Endothelial cell of umbilical vein (primary cell): ENCODE measurements around the gene RNPEP. TPM values are rescaled to one million over a fixed set of nuclear protein-coding genes. Genes with fewer than 3 reads are reported as not detected.

Source experiments
- BruUV-seq: library from RNA; stranded (reverse); fragments of 400-500 nt; replicated peaks from 2 replicates; lab custom pipeline; 2021; lab: Mats Ljungman, UMichigan
- CTCF ChIA-PET: fragments of 300-600, 350-600 bp; sonication (Branson Sonifier 250); formaldehyde crosslinking; loops from one replicate; lab custom pipeline; 2021; ENCODE audit warnings: antibody characterized with exemption, inconsistent platforms; lab: Charles Lee
- POLR2A ChIA-PET: fragments of 300-600, 350-600 bp; sonication (Branson Sonifier 250); formaldehyde crosslinking; loops from one replicate; lab custom pipeline; 2021; ENCODE audit warnings: antibody characterized with exemption, inconsistent platforms; lab: Charles Lee
- DNase-seq: peaks from one replicate; pipeline ENCODE4 v3.0.0-alpha.2; 2011; ENCODE audit warnings: low read depth, low spot score
- FAIRE-seq: peaks from 2 replicates; lab custom pipeline; 2011; peaks lifted over from hg19 to GRCh38; lab: Jason Lieb, UNC
- H2AFZ ChIP-seq: 2 replicates; pipeline ENCODE4 v1.6.0; 2012; ENCODE audit warnings: low read depth, low read length, control low read depth, inconsistent platforms
- H3K27ac ChIP-seq: 2 replicates; pipeline ENCODE4 v1.5.1; 2011; ENCODE audit warnings: low read depth, mild to moderate bottlenecking, control low read depth, low read length, moderate library complexity; ENCODE audit not compliant: insufficient read depth
- H3K27me3 ChIP-seq, 2 experiments: 2 replicates each; pipeline versions ENCODE4 v1.6.0 to v1.6.1; 2011; ENCODE audit warnings: low read length in 2 of 2, mixed read lengths in 1 of 2; ENCODE audit not compliant: control insufficient read depth in 2 of 2, insufficient read depth in 2 of 2
- H3K36me3 ChIP-seq, 2 experiments: 2 replicates in 1 of 2; 3 replicates in 1 of 2; pipeline ENCODE4 v1.5.1; 2011; ENCODE audit warnings: low read length in 2 of 2, mild to moderate bottlenecking in 1 of 2, moderate library complexity in 1 of 2; ENCODE audit not compliant: control insufficient read depth in 2 of 2, insufficient read depth in 2 of 2; ENCODE audit errors: extremely low read depth in 1 of 2
- H3K4me1 ChIP-seq: 3 replicates; pipeline ENCODE4 v1.5.1; 2011; ENCODE audit warnings: mild to moderate bottlenecking, low read length; ENCODE audit not compliant: control insufficient read depth, insufficient read depth; ENCODE audit errors: extremely low read depth
- H3K4me2 ChIP-seq: 2 replicates; pipeline ENCODE4 v1.6.1; 2011; ENCODE audit warnings: low read length, control low read depth, mixed read lengths; ENCODE audit not compliant: insufficient read depth
- H3K4me3 ChIP-seq, 3 experiments: fragments of 200-600 bp in 1 of 3; sonication (generic), shearing (Covaris generic) in 1 of 3; replicated peaks in 1 of 3; 2 replicates each; pipeline ENCODE4 v1.5.1; 2011 to 2016; ENCODE audit warnings: control low read depth in 3 of 3, low read length in 3 of 3, mild to moderate bottlenecking in 2 of 3, inconsistent platforms in 1 of 3, low read depth in 1 of 3, moderate library complexity in 1 of 3; ENCODE audit not compliant: insufficient read depth in 1 of 3
- H3K79me2 ChIP-seq: 2 replicates; pipeline ENCODE4 v1.6.0; 2012; ENCODE audit warnings: low read length, inconsistent platforms; ENCODE audit not compliant: control insufficient read depth, insufficient read depth
- H3K9ac ChIP-seq: replicated peaks from 2 replicates; pipeline ENCODE3; 2011; ENCODE audit warnings: low read length, control low read depth; ENCODE audit not compliant: insufficient read depth; ENCODE audit errors: extremely low read depth
- H3K9me1 ChIP-seq: replicated peaks from 3 replicates; pipeline ENCODE4 v1.6.0; 2011; ENCODE audit warnings: mild to moderate bottlenecking, low read length; ENCODE audit not compliant: control insufficient read depth, insufficient read depth; ENCODE audit errors: extremely low read depth
- H3K9me3 ChIP-seq: replicated peaks from 2 replicates; pipeline ENCODE4 v1.5.1; 2012; ENCODE audit warnings: low read length, inconsistent platforms; ENCODE audit not compliant: control insufficient read depth, insufficient read depth
- H4K20me1 ChIP-seq: replicated peaks from 2 replicates; pipeline ENCODE3; 2011; ENCODE audit warnings: mild to moderate bottlenecking, low read length; ENCODE audit not compliant: control insufficient read depth, insufficient read depth; ENCODE audit errors: extremely low read depth
- EZH2 ChIP-seq: IDR thresholded peaks from 2 replicates; pipeline ENCODE4 v1.6.1; 2012; ENCODE audit warnings: borderline replicate concordance, low read depth, mild to moderate bottlenecking, moderate library complexity, low read length, inconsistent platforms; ENCODE audit not compliant: severe bottlenecking
- FOS ChIP-seq: IDR thresholded peaks from 2 replicates; pipeline ENCODE4 v1.6.1; 2011; ENCODE audit warnings: mild to moderate bottlenecking, low read length, moderate library complexity, borderline replicate concordance; ENCODE audit not compliant: insufficient read depth
- GATA2 ChIP-seq: IDR thresholded peaks from 2 replicates; pipeline ENCODE4 v1.7.0; 2011; ENCODE audit warnings: low read depth, mild to moderate bottlenecking, moderate library complexity, mixed read lengths, low read length; ENCODE audit not compliant: insufficient read length, insufficient read depth
- JUN ChIP-seq: IDR thresholded peaks from 2 replicates; pipeline ENCODE4 v1.6.1; 2011; ENCODE audit warnings: borderline replicate concordance, low read depth; ENCODE audit not compliant: insufficient read length, insufficient read depth
- MYC ChIP-seq: IDR thresholded peaks from one replicate; pipeline ENCODE4 v1.6.1; 2011; ENCODE audit warnings: mild to moderate bottlenecking, low read depth, low read length
- POLR2A ChIP-seq: IDR thresholded peaks from 2 replicates; pipeline ENCODE4 v1.6.1; 2012; ENCODE audit warnings: low read depth, mild to moderate bottlenecking, control low read depth, low read length
- POLR2AphosphoS5 ChIP-seq: IDR thresholded peaks from 2 replicates; pipeline ENCODE4 v1.6.1; 2012; ENCODE audit warnings: low read depth, mild to moderate bottlenecking, control low read depth, low read length, moderate library complexity; ENCODE audit not compliant: insufficient read depth
- dilution Hi-C: fragments of 300-500 bp; cut with MboI; formaldehyde crosslinking; loops from one replicate; pipeline ENCODE4 v1.15.0; 2019; ENCODE audit warnings: low sequenced_read_pairs; ENCODE audit not compliant: extremely low pct_ligation_motif_present
- intact Hi-C: fragments of 100-400 bp; cut with micrococcal nuclease; formaldehyde crosslinking; loops from one replicate; pipeline ENCODE4 v1.10.0; 2022
- polyA plus RNA-seq, 4 experiments: library from polyadenylated mRNA; depleted of rRNA in 3 of 4; stranded (reverse) in 3 of 4; unstranded in 1 of 4; fragments of >200 nt; gene quantifications; 2 replicates each; pipeline versions ENCODE4 v1.2.1 to v1.2.3, GENCODE V29; 2011 to 2012; ENCODE audit warnings: missing spikeins in 1 of 4
- total RNA-seq: library from RNA; stranded (reverse); gene quantifications from 2 replicates; pipeline ENCODE4 v1.2.3, GENCODE V29; 2021
- TF ChIP-seq, protein P1 (sequence below), 2 donors: IDR thresholded peaks; 1 replicate in 1 of 2; 2 replicates in 1 of 2; pipeline ENCODE4 v1.5.1; 2011; ENCODE audit warnings: low read length in 2 of 2, mild to moderate bottlenecking in 2 of 2, moderate library complexity in 2 of 2, control low read depth in 1 of 2, inconsistent platforms in 1 of 2, low read depth in 1 of 2; ENCODE audit not compliant: insufficient read depth in 1 of 2; ENCODE audit errors: extremely low read depth in 1 of 2
- TF ChIP-seq, protein P2 (sequence below): IDR thresholded peaks from 2 replicates; pipeline ENCODE4 v1.6.1; 2011; ENCODE audit not compliant: insufficient read depth, insufficient read length

Gene RNPEP
- total and polyA plus RNA-seq, 2 donors (not counting 3 experiments of a cell fraction or from before 2014, with no cell fraction given) = 56.1 to 73.5 TPM

DNA sequence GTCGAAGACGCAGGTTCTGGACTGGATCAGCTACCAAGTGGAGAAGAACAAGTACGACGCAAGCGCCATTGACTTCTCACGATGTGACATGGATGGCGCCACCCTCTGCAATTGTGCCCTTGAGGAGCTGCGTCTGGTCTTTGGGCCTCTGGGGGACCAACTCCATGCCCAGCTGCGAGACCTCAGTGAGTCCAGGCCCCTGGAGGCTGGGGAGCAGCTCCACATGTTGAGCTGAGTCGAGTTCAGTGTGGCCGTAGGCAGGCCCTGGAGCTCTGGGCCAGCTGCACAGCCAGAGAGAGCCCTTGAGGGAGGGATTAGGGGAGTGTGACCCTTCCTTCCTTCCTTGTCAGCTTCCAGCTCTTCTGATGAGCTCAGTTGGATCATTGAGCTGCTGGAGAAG is 29.5 kb downstream of the RNPEP start:
- dilution Hi-C loops (no loop called here), intact Hi-C loops (no loop called here)
- ChIA-PET POLR2A (no interaction called here), CTCF (interaction anchor here (0.5 to 3.7 kb wide), 5 partner anchors 12 to 618 kb away, joined by 3 to 23 read pairs (median 4); partner anchors contain the start of gene GPR37L1)
- no peak overlapping the region for H3K9ac ChIP-seq
- H3K79me2 ChIP-seq = no peaks in the 10 kb centered on the region
- no peak overlapping the region for H3K4me2 ChIP-seq
- no peak overlapping the region for H3K27ac ChIP-seq
- no peaks in the 10 kb centered on the region for H3K4me1 ChIP-seq
- H3K9me3 ChIP-seq = no peaks in the 10 kb centered on the region
- TF ChIP-seq MYC = no peak
- no peak for TF ChIP-seq JUN
- TF ChIP-seq, protein P1, sequence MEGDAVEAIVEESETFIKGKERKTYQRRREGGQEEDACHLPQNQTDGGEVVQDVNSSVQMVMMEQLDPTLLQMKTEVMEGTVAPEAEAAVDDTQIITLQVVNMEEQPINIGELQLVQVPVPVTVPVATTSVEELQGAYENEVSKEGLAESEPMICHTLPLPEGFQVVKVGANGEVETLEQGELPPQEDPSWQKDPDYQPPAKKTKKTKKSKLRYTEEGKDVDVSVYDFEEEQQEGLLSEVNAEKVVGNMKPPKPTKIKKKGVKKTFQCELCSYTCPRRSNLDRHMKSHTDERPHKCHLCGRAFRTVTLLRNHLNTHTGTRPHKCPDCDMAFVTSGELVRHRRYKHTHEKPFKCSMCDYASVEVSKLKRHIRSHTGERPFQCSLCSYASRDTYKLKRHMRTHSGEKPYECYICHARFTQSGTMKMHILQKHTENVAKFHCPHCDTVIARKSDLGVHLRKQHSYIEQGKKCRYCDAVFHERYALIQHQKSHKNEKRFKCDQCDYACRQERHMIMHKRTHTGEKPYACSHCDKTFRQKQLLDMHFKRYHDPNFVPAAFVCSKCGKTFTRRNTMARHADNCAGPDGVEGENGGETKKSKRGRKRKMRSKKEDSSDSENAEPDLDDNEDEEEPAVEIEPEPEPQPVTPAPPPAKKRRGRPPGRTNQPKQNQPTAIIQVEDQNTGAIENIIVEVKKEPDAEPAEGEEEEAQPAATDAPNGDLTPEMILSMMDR (IDR thresholded peaks at IDR 0.05; ENCODE audit: extremely low read depth in 1 of 2, insufficient read depth in 1 of 2, low read depth in 1 of 2, low read length in 2 of 2) = no peak
- TF ChIP-seq POLR2AphosphoS5 = no peak
- TF ChIP-seq, protein P2, sequence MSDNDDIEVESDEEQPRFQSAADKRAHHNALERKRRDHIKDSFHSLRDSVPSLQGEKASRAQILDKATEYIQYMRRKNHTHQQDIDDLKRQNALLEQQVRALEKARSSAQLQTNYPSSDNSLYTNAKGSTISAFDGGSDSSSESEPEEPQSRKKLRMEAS = no peak
- no peak for TF ChIP-seq EZH2
- no peak for TF ChIP-seq FOS
- TF ChIP-seq POLR2A = no peak
- TF ChIP-seq GATA2 = no peak
- no TSS peak for BruUV-seq
- no peak for FAIRE-seq
- no peak overlapping the region for H2AFZ ChIP-seq
- no peak overlapping the region for H3K4me3 ChIP-seq
- H3K27me3 ChIP-seq = peaks cover 0 to 3% of the 10 kb centered on the region in 2 experiments
- no peaks in the 10 kb centered on the region for H3K9me1 ChIP-seq
- no peak for DNase-seq
- H4K20me1 ChIP-seq = no peaks in the 10 kb centered on the region
- H3K36me3 ChIP-seq = no peaks in the 10 kb centered on the region
